Gastroesophageal sphincter (tissue), 4 donors: Measurements from ENCODE around the gene DCP2. TPM values are rescaled to one million over a fixed set of nuclear protein-coding genes. Genes with fewer than 3 reads are reported as not detected.

Experiments
- ATAC-seq: fragments of 150-250 bp; one replicate; pipeline ENCODE4 v1.9.1; 2016; ENCODE audit warnings: mild to moderate bottlenecking, moderate library complexity
- H3K27ac ChIP-seq, 4 donors: fragments of 200-600 bp; sonication (generic) in 3 of 4; 1 replicate in 3 of 4; 2 replicates in 1 of 4; pipeline ENCODE4 v1.5.1; 2016 to 2019
- H3K27me3 ChIP-seq: fragments of 200-600 bp; sonication (generic); one replicate; pipeline ENCODE4 v1.5.1; 2019
- H3K36me3 ChIP-seq, 2 donors: fragments of 200-600 bp; sonication (generic); one replicate each; pipeline ENCODE4 v1.5.1; 2019; ENCODE audit warnings: control low read depth in 1 of 2
- H3K4me1 ChIP-seq, 3 donors: fragments of 200-600 bp; sonication (generic); 1 replicate in 2 of 3; 2 replicates in 1 of 3; pipeline ENCODE4 v1.5.1; 2016 to 2019; ENCODE audit warnings: control low read depth in 2 of 3
- H3K4me3 ChIP-seq, 2 donors: fragments of 200-600 bp; sonication (generic); one replicate each; pipeline ENCODE4 v1.5.1; 2019; ENCODE audit warnings: mild to moderate bottlenecking in 1 of 2, moderate library complexity in 1 of 2
- H3K9me3 ChIP-seq, 3 donors: fragments of 200-600 bp; sonication (generic); one replicate each; pipeline ENCODE4 v1.5.1; 2017 to 2019; ENCODE audit warnings: control low read depth in 2 of 3
- CTCF ChIP-seq, 4 experiments: fragments of 200-600 bp in 2 of 4; fragments of 450-650 bp in 2 of 4; sonication (generic) in 1 of 4; IDR thresholded peaks; one replicate each; pipeline ENCODE4 v1.5.1; 2017 to 2019; ENCODE audit warnings: antibody characterized with exemption in 4 of 4, mild to moderate bottlenecking in 2 of 4, moderate library complexity in 2 of 4
- EP300 ChIP-seq: sonication (generic); formaldehyde crosslinking; IDR thresholded peaks from one replicate; pipeline ENCODE4 v1.6.1; 2017; ENCODE audit warnings: antibody characterized with exemption, mild to moderate bottlenecking
- POLR2A ChIP-seq, 2 donors: fragments of 450-650 bp; IDR thresholded peaks; one replicate each; pipeline ENCODE4 v1.6.1; 2017; ENCODE audit warnings: antibody characterized with exemption in 2 of 2, mild to moderate bottlenecking in 2 of 2, moderate library complexity in 1 of 2
- POLR2AphosphoS5 ChIP-seq: sonication (generic); formaldehyde crosslinking; IDR thresholded peaks from one replicate; pipeline ENCODE4 v1.6.1; 2017; ENCODE audit warnings: antibody characterized with exemption
- WGBS, 2 donors: methylation state at CpG; one replicate each; pipeline ENCODE4 v1.1.5; 2018; ENCODE audit warnings: low coverage in 1 of 2; 5-methylcytosine and 5-hydroxymethylcytosine counted together
- total RNA-seq, 4 donors: library from RNA; depleted of rRNA; stranded (reverse); fragments of >200 nt; gene quantifications; one replicate each; pipeline ENCODE4 v1.1.0, GENCODE V29; 2016

Gene DCP2
- total RNA-seq, 4 donors from 2014 or later, result 13.2 to 37.6 (median 24.9) TPM

- H3K4me3 ChIP-seq, result no peak overlapping the region
- WGBS, 2 donors, result 85 to 91% methylated on average over 5 to 8 of the region's 8 CpGs
- H3K9me3 ChIP-seq, result no peaks in the 10 kb centered on the region
- peaks cover 0 to 14% (median 0%) of the 10 kb centered on the region in 3 donors for H3K4me1 ChIP-seq
- H3K36me3 ChIP-seq, result no peaks in the 10 kb centered on the region
- H3K27ac ChIP-seq, result no peak overlapping the region
- TF ChIP-seq POLR2AphosphoS5 (no peak), EP300 (no peak), POLR2A (IDR thresholded peaks at IDR 0.05) (no peak), CTCF (IDR thresholded peaks at IDR 0.05) (no peak)
- no peak for ATAC-seq
- no peaks in the 10 kb centered on the region for H3K27me3 ChIP-seq
These were observed 10.8 kb upstream of the DCP2 start for GRCh38 chr5:112965733-112966306.

DNA sequence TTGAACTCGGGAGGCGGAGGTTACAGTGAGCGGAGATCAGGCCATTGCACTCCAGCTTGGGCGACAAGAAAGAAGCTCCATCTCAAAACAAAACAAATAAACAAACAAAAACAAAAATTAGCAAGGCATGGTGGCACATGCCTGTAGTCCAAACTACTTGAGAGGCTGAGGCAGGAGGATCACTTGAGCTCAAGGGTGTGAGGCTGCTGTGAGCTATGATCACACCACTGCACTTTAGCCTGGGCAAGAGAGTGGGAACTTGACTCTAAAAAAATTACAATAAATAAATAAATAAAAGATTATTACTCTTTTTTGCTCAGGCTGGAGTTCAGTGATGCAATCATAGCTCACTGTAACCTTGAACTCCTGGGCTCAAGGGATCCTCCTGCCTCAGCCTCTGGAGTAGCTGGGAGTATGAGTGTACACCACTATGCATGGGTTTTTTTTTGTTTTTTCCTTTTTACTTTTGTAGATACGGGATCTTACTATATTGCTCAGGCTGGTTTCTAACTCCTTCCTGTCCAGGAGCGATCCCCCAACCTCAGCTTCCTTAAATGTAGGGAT, 9.0 kb upstream of the DCP2 start:
- Histone ChIP-seq H3K27ac (no peak overlapping the region), H3K27me3 (no peaks in the 10 kb centered on the region), H3K9me3 (no peaks in the 10 kb centered on the region), H3K4me3 (no peak overlapping the region), H3K36me3 (no peaks in the 10 kb centered on the region), H3K4me1 (peaks cover 0 to 14% (median 0%) of the 10 kb centered on the region in 3 donors)
- ATAC-seq, result no peak
- TF ChIP-seq CTCF (IDR thresholded peaks at IDR 0.05) (no peak), POLR2A (IDR thresholded peaks at IDR 0.05) (no peak), EP300 (no peak), POLR2AphosphoS5 (no peak)
- WGBS, 2 donors, result 95 to 100% methylated on average over 4 of the region's 6 CpGs

GRCh38 chr5:112968411-112969106, 8.0 kb upstream of the DCP2 start:
- H3K27ac ChIP-seq, result no peak overlapping the region
- H3K27me3 ChIP-seq, result no peaks in the 10 kb centered on the region
- ATAC-seq, result no peak

DNA sequence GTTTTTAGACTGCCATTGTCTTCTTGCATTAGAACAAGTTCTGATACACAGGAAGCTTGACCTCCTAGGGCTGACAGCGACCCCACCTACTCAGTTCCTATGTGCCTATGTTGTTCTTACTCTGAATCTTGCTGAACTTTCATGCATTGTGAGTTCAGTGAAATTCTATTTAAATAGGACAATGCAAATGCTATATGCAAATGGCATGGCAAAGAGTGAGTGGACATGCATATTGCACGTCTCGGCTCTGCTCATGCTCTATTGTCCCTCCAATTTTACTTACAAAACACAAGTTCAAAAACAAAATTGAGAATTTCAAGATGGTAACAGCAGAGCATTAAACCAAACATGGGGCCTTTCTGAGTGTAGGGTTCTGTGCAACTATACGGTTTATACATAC, 5.3 kb upstream of the DCP2 start:
- no peaks in the 10 kb centered on the region for H3K36me3 ChIP-seq
- no peak overlapping the region for H3K4me3 ChIP-seq
- no peaks in the 10 kb centered on the region for H3K27me3 ChIP-seq
- no peak for ATAC-seq
- H3K9me3 ChIP-seq, result no peaks in the 10 kb centered on the region
- 74 to 84% methylated on average over 3 to 4 of the region's 4 CpGs for WGBS, 2 donors
- no peak overlapping the region for H3K27ac ChIP-seq
- TF ChIP-seq POLR2AphosphoS5 (no peak), POLR2A (IDR thresholded peaks at IDR 0.05) (no peak), EP300 (no peak), CTCF (IDR thresholded peaks at IDR 0.05) (no peak)
- H3K4me1 ChIP-seq, result peaks cover 0 to 7% (median 3%) of the 10 kb centered on the region in 3 donors

More at GRCh38 chr5:112968411-112969106, 8.0 kb upstream of the DCP2 start:
- no peak for TF ChIP-seq CTCF (IDR thresholded peaks at IDR 0.05)
- TF ChIP-seq POLR2A (IDR thresholded peaks at IDR 0.05), result no peak
- no peak for TF ChIP-seq EP300
- Histone ChIP-seq H3K4me1 (peaks cover 0 to 9% (median 0%) of the 10 kb centered on the region in 3 donors), H3K36me3 (no peaks in the 10 kb centered on the region), H3K9me3 (no peaks in the 10 kb centered on the region), H3K4me3 (no peak overlapping the region)
- 69 to 78% methylated on average over 3 to 5 of the region's 5 CpGs for WGBS, 2 donors
